Thyroid gland (tissue), 4 donors: ENCODE results near the gene NNMT. TPM values are rescaled to one million over a fixed set of nuclear protein-coding genes. Genes with fewer than 3 reads are reported as not detected.

ENCODE experiments used
- DNase-seq, 2 donors: peaks; one replicate each; pipeline ENCODE4 v3.0.0-alpha.2; 2019
- H3K27ac ChIP-seq, 3 donors: fragments of 200-600 bp; sonication (generic); 1 replicate in 2 of 3; 2 replicates in 1 of 3; pipeline ENCODE4 v1.5.1; 2016 to 2019; ENCODE audit warnings: mild to moderate bottlenecking in 1 of 3, moderate library complexity in 1 of 3
- H3K27me3 ChIP-seq: fragments of 200-600 bp; sonication (generic); one replicate; pipeline ENCODE4 v1.5.1; 2019
- H3K36me3 ChIP-seq, 2 donors: fragments of 200-600 bp; sonication (generic); one replicate each; pipeline ENCODE4 v1.5.1; 2016 to 2019
- H3K4me1 ChIP-seq, 2 donors: fragments of 200-600 bp; sonication (generic); one replicate each; pipeline ENCODE4 v1.5.1; 2017 to 2019
- H3K4me3 ChIP-seq, 3 donors: fragments of 200-600 bp; sonication (generic); replicated peaks in 1 of 3; 1 replicate in 2 of 3; 2 replicates in 1 of 3; pipeline ENCODE4 v1.5.1; 2016; ENCODE audit warnings: mild to moderate bottlenecking in 1 of 3
- H3K9me3 ChIP-seq: fragments of 200-600 bp; sonication (generic); one replicate; pipeline ENCODE4 v1.5.1; 2017
- POLR2A ChIP-seq, 2 donors: fragments of 450-650 bp; IDR thresholded peaks; one replicate each; pipeline ENCODE4 v1.6.1; 2017; ENCODE audit warnings: antibody characterized with exemption in 2 of 2, mild to moderate bottlenecking in 2 of 2, moderate library complexity in 1 of 2
- WGBS, 2 donors: methylation state at CpG; one replicate each; pipeline ENCODE4 v1.1.5; 2017; 5-methylcytosine and 5-hydroxymethylcytosine counted together
- intact Hi-C: fragments of 100-400 bp; cut with DNase I; formaldehyde crosslinking; loops from one replicate; pipeline ENCODE4 v1.15.1; 2023
- total RNA-seq, 4 donors: library from RNA; depleted of rRNA; stranded (reverse); fragments of >200 nt; gene quantifications; one replicate each; pipeline ENCODE4 v1.2.3, GENCODE V29; 2016
- TF ChIP-seq, protein P1 (sequence below), 6 experiments: fragments of 200-600 bp in 3 of 6; fragments of 450-650 bp in 3 of 6; sonication (generic) in 3 of 6; IDR thresholded peaks; one replicate each; pipeline ENCODE4 v1.5.1; 2016 to 2019; ENCODE audit warnings: antibody characterized with exemption in 6 of 6, mild to moderate bottlenecking in 2 of 6, inconsistent platforms in 1 of 6, moderate library complexity in 1 of 6

Gene NNMT
- total RNA-seq, 4 donors from 2014 or later, result 78.1 to 459 (median 185) TPM

DNA sequence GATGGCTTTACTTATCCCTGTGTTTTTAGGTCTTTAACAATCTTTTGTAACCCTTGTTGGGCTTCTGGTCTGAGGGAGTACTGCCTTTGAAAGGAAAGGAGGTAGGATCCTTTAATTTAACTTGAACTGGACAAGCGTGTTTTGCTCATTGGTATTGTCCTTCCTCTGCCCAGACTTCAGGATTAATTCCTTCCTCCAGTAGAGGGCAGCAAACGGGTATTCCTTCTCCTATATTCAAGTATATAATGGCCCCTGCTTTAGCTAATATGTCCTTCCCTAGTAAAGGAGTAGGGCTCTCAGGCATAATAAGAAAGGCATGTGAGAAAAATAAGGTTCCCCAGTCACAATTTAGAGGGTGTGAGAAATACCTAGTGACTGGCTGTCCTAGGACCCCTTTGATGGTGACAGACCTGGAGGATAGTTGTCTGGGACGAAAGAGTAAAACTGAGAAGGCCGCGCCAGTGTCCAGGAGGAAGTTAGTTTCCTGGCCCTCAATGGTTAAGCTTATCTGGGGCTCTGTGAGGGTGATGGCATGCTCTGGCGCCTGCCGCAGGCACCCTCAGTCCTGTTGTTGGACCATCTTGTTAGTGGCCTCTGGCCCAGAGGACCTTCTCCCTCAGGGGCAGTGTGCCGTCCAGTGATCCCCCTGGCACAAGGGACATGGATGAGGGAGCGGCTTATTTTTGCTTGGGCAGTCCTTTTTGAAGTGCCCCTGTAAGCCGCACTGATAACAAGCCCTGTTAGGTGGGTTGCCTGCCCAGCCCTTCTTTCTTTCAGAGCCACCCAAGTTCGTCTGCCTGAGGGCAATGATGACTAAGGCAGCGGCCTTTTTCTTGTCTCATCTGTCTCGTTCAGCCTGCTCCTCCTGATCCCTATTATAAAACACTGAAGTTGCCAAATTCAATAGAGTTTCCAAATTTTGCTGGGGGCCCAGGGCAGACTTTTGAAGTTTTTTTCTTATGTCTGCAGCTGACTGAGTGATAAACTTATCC, 52.3 kb downstream of the NNMT start:
- no peak for TF ChIP-seq POLR2A (IDR thresholded peaks at IDR 0.05)
- TF ChIP-seq, protein P1, sequence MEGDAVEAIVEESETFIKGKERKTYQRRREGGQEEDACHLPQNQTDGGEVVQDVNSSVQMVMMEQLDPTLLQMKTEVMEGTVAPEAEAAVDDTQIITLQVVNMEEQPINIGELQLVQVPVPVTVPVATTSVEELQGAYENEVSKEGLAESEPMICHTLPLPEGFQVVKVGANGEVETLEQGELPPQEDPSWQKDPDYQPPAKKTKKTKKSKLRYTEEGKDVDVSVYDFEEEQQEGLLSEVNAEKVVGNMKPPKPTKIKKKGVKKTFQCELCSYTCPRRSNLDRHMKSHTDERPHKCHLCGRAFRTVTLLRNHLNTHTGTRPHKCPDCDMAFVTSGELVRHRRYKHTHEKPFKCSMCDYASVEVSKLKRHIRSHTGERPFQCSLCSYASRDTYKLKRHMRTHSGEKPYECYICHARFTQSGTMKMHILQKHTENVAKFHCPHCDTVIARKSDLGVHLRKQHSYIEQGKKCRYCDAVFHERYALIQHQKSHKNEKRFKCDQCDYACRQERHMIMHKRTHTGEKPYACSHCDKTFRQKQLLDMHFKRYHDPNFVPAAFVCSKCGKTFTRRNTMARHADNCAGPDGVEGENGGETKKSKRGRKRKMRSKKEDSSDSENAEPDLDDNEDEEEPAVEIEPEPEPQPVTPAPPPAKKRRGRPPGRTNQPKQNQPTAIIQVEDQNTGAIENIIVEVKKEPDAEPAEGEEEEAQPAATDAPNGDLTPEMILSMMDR (IDR thresholded peaks at IDR 0.05), result peak in 4 of 6 experiments; percentile 38 to 67 (median 44)
- DNase-seq, result peak; percentile 21 to 22
- Histone ChIP-seq H3K27me3 (no peaks in the 10 kb centered on the region), H3K36me3 (no peaks in the 10 kb centered on the region), H3K4me3 (no peak overlapping the region), H3K4me1 (no peaks in the 10 kb centered on the region), H3K9me3 (no peaks in the 10 kb centered on the region), H3K27ac (no peak overlapping the region)
- 74 to 78% methylated on average over 13 of the region's 13 CpGs for WGBS, 2 donors
- intact Hi-C loops, result no loop called here

DNA sequence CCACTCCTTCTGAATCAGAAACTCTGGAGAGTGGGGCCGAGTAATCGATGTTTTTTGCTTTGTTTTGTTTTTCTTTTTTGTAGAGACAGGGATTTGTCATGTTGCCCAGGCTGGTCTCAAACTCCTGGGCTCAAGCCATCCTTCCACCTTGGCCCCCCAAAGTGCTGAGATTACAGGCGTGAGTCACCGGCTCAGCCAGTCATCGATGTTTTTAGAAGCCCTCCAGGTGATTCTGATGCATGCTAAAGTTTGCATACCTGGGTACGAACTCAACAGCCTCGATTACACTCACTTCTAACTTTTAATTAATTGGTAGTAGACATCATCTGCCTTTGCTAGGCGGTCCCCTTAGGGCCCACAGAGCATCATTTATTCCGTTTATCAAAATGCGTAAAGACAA, 53.8 kb downstream of the NNMT start:
- H3K4me1 ChIP-seq, result no peaks in the 10 kb centered on the region
- H3K27ac ChIP-seq, result no peak overlapping the region
- no peaks in the 10 kb centered on the region for H3K9me3 ChIP-seq
- H3K36me3 ChIP-seq, result no peaks in the 10 kb centered on the region
- intact Hi-C loops, result no loop called here
- no peak for TF ChIP-seq POLR2A (IDR thresholded peaks at IDR 0.05)
- TF ChIP-seq, protein P1 (IDR thresholded peaks at IDR 0.05), result no peak
- WGBS, 2 donors, result 65 to 68% methylated on average over 10 of the region's 10 CpGs
- H3K27me3 ChIP-seq, result no peaks in the 10 kb centered on the region
- DNase-seq, result no peak
- H3K4me3 ChIP-seq, result no peak overlapping the region

DNA sequence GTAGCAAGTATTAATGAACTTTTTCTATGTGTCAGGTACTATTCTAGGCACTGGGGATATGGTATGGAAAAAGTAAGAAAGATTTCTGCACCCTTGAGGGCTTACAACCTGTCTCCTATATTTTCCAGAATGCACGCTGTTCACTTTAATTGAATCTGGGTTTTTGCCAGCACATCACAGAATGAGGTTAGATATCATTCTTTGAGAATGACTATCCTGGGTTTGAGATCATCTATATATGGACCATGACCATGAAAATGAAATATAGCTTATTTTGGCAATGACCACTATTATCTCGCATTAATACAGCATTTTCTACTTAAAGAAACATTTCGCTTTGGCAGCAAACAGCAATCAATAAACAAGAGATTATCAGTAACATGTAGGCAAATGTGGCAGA, 57.2 kb downstream of the NNMT start:
- Histone ChIP-seq H3K27me3 (no peaks in the 10 kb centered on the region), H3K4me1 (no peaks in the 10 kb centered on the region), H3K36me3 (no peaks in the 10 kb centered on the region), H3K4me3 (no peak overlapping the region), H3K9me3 (no peaks in the 10 kb centered on the region), H3K27ac (no peak overlapping the region)
- TF ChIP-seq, protein P1 (IDR thresholded peaks at IDR 0.05), result no peak
- no peak for TF ChIP-seq POLR2A (IDR thresholded peaks at IDR 0.05)
- intact Hi-C loops, result no loop called here
- 87 to 93% methylated on average over 3 of the region's 3 CpGs for WGBS, 2 donors
- DNase-seq, result no peak

DNA sequence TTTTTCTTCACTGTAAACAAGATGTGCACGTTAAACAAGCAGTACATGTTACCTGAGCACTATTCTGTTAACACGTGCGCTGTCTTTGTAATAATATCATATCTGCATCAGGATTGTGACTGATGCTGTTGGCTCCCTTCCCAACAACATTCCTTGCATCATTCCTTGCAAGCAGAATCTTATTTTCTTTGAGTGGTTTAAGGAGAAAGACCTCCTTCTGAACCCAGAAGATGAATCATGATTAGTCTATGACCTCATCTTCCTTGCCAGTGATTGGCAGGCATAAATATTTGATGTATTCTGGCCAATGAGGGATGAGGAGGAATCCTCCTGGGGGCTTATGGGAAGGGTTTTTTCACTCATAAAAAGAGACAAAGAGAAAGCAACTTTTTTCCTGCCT, 57.9 kb downstream of the NNMT start:
- WGBS, 2 donors, result 80 to 84% methylated on average over 3 of the region's 3 CpGs
- no peaks in the 10 kb centered on the region for H3K4me1 ChIP-seq
- TF ChIP-seq, protein P1 (IDR thresholded peaks at IDR 0.05), result no peak
- no peak for TF ChIP-seq POLR2A (IDR thresholded peaks at IDR 0.05)
- DNase-seq, result no peak
- no peak overlapping the region for H3K4me3 ChIP-seq
- no peak overlapping the region for H3K27ac ChIP-seq
- no peaks in the 10 kb centered on the region for H3K36me3 ChIP-seq
- H3K27me3 ChIP-seq, result no peaks in the 10 kb centered on the region
- H3K9me3 ChIP-seq, result no peaks in the 10 kb centered on the region
- intact Hi-C loops, result no loop called here

DNA sequence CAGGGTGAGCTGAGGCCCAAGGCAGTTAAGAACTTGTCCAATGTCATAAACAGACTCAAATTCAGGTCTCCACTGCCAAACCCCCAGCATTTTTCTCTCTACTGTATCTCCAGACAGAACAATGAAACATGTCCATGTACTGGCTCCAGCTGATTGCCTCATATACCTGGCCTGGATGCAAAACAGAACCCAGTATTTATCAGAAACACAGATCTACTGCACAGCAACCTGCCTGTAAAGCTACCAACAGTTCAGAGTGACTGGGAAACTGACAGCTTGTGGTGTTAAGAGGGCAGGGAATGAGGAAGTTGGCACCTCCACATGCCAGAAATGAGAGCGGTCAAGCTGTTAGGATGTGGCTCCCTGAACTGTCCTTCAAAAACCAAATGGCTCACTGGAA, 62.5 kb downstream of the NNMT start:
- Histone ChIP-seq H3K4me3 (no peak overlapping the region), H3K9me3 (no peaks in the 10 kb centered on the region), H3K27me3 (no peaks in the 10 kb centered on the region), H3K4me1 (no peaks in the 10 kb centered on the region), H3K27ac (no peak overlapping the region), H3K36me3 (no peaks in the 10 kb centered on the region)
- WGBS, 2 donors, result 88% methylated on average over 1 of the region's 1 CpG
- TF ChIP-seq, protein P1 (IDR thresholded peaks at IDR 0.05), result no peak
- no peak for TF ChIP-seq POLR2A (IDR thresholded peaks at IDR 0.05)
- DNase-seq, result no peak
- intact Hi-C loops, result no loop called here
